EL (cell line): ENCODE results near the gene CDH13.

Experiments
- DNase-seq: peaks from one replicate; pipeline ENCODE4 v3.0.0-alpha.2; 2016

CDH13 gene

GRCh38 chr16:83470416-83470815, 843.6 kb downstream of the CDH13 start:
- peak; percentile 83 for DNase-seq

GRCh38 chr16:83472776-83473501, 846.2 kb downstream of the CDH13 start:
- DNase-seq: peak; percentile 16

- peak; percentile 24 for DNase-seq
Measured at GRCh38 chr16:83473926-83474650, 847.3 kb downstream of the CDH13 start.

GRCh38 chr16:83475108-83475507, 848.3 kb downstream of the CDH13 start:
- DNase-seq: peak; percentile 26

- no peak for DNase-seq
Measured at GRCh38 chr16:83481589-83481988, 854.8 kb downstream of the CDH13 start.

- no peak for DNase-seq
Measured at GRCh38 chr16:83482545-83483162, 855.9 kb downstream of the CDH13 start.

- no peak for DNase-seq
Measured at GRCh38 chr16:83490073-83490472, 863.3 kb downstream of the CDH13 start.

GRCh38 chr16:83494459-83494858, 867.7 kb downstream of the CDH13 start:
- DNase-seq: no peak

- DNase-seq: peak; percentile 49
Measured at GRCh38 chr16:83501481-83501880, 874.7 kb downstream of the CDH13 start.

- DNase-seq: no peak
Measured at GRCh38 chr16:83508295-83508694, 881.5 kb downstream of the CDH13 start.

- DNase-seq: no peak
Measured at GRCh38 chr16:83509316-83509715, 882.5 kb downstream of the CDH13 start.

GRCh38 chr16:83510906-83511305, 884.1 kb downstream of the CDH13 start:
- no peak for DNase-seq

GRCh38 chr16:83513008-83513755, 886.4 kb downstream of the CDH13 start:
- peak; percentile 86 for DNase-seq

GRCh38 chr16:83515395-83515794, 888.6 kb downstream of the CDH13 start:
- DNase-seq: no peak

GRCh38 chr16:83516931-83517330, 890.2 kb downstream of the CDH13 start:
- no peak for DNase-seq

- no peak for DNase-seq
Measured at GRCh38 chr16:83517398-83517797, 890.6 kb downstream of the CDH13 start.

- DNase-seq: no peak
Measured at GRCh38 chr16:83520596-83520995, 893.8 kb downstream of the CDH13 start.

GRCh38 chr16:83530293-83530692, 903.5 kb downstream of the CDH13 start:
- peak; percentile 84 for DNase-seq

- DNase-seq: no peak
Measured at GRCh38 chr16:83532634-83533033, 905.9 kb downstream of the CDH13 start.

- peak; percentile 83 for DNase-seq
Measured at GRCh38 chr16:83533193-83533592, 906.4 kb downstream of the CDH13 start.

GRCh38 chr16:83538707-83539106, 911.9 kb downstream of the CDH13 start:
- no peak for DNase-seq

GRCh38 chr16:83539736-83540490, 913.1 kb downstream of the CDH13 start:
- peak; percentile 73 for DNase-seq
